Ectodermal cell (in vitro differentiated cells): ENCODE data around the gene NOA1.
"Not testable (repeated sequence)": the region's sequence is repeated elsewhere in the genome, so short reads cannot be mapped to it uniquely, and the experiment has no call there.

Experiments used
- H3K27ac ChIP-seq: 2 replicates; pipeline ENCODE4 v1.7.0; 2013; ENCODE audit warnings: mild to moderate bottlenecking, low read depth, low read length; ENCODE audit not compliant: insufficient read depth, poor library complexity, severe bottlenecking
- H3K27me3 ChIP-seq: 2 replicates; pipeline ENCODE4 v1.7.0; 2013; ENCODE audit warnings: mild to moderate bottlenecking, low read length; ENCODE audit not compliant: insufficient read depth, control insufficient read depth, poor library complexity, severe bottlenecking
- H3K36me3 ChIP-seq: one replicate; pipeline ENCODE4 v1.7.0; 2013; ENCODE audit warnings: low read length; ENCODE audit not compliant: control insufficient read depth, insufficient read depth
- H3K4me1 ChIP-seq: one replicate; pipeline ENCODE4 v1.7.0; 2013; ENCODE audit warnings: low read length; ENCODE audit not compliant: control insufficient read depth, insufficient read depth
- H3K4me3 ChIP-seq: 2 replicates; pipeline ENCODE4 v1.7.0; 2013; ENCODE audit warnings: low read depth, low read length, control low read depth; ENCODE audit not compliant: insufficient read depth
- H3K9me3 ChIP-seq: 2 replicates; pipeline ENCODE4 v1.7.0; 2013; ENCODE audit warnings: mild to moderate bottlenecking, low read length, moderate library complexity; ENCODE audit not compliant: control insufficient read depth
- WGBS, 2 experiments: methylation state at CpG; one replicate each; pipeline ENCODE4 v1.1.7; 2013; ENCODE audit warnings: missing lambda C conversion rate in 2 of 2; 5-methylcytosine and 5-hydroxymethylcytosine counted together

The NOA1 gene

DNA sequence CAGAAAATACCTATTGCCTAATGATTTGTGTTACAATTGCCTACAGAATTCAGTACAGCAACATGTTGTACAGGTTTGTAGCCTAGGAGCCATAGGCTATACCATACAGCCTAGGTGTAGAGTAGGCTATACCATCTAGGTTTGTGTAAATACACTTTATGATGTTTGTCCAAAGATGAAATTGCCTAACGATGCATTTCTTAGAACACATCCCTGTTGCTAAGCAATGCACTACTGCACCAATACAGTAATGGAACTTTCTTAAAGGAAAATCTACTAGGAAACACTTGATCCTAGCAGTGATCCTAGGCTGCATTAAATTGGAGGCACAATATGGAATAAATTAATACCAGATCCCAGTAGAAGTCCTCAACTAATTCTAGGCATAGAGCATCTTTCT is 18.3 kb downstream of the NOA1 start:
- Histone ChIP-seq H3K4me3 (no peak overlapping the region), H3K4me1 (no peaks in the 10 kb centered on the region), H3K36me3 (no peaks in the 10 kb centered on the region), H3K27me3 (no peaks in the 10 kb centered on the region), H3K9me3 (no peaks in the 10 kb centered on the region), H3K27ac (no peak overlapping the region)
- WGBS, 2 experiments, result 94 to 100% methylated on average over 1 of the region's 1 CpG

DNA sequence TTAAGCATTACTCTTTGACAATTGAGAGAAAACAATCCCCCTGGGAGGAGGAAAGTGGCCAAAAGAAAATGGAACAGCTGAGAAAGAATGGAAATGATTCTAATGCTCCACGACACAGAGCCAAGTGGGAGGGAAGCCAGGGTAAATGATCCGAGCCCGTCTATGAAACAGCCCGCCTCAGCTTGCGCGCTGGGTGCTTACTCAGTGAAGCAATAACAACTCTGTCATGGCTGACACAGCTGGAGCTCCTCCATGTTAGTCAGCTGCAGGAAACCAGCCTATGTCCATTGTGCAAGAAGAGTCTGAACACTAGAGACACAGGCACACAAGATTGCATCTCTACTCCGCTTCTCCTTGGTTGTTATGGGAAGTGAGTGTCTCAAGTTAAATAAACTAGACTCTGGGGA is 19.3 kb downstream of the NOA1 start:
- no peaks in the 10 kb centered on the region for H3K9me3 ChIP-seq
- no peak overlapping the region for H3K27ac ChIP-seq
- H3K4me3 ChIP-seq, result no peak overlapping the region
- H3K4me1 ChIP-seq, result no peaks in the 10 kb centered on the region
- H3K36me3 ChIP-seq, result no peaks in the 10 kb centered on the region
- H3K27me3 ChIP-seq, result no peaks in the 10 kb centered on the region
- WGBS, 2 experiments, result 82 to 86% methylated on average over 7 of the region's 7 CpGs

GRCh38 chr4:56953680-56954520 is 23.5 kb downstream of the NOA1 start:
- no peaks in the 10 kb centered on the region for H3K27me3 ChIP-seq
- WGBS, 2 experiments, result 91 to 92% methylated on average over 8 to 9 of the region's 9 CpGs
- no peak overlapping the region for H3K27ac ChIP-seq
- no peaks in the 10 kb centered on the region for H3K4me1 ChIP-seq
- H3K4me3 ChIP-seq, result no peak overlapping the region
- H3K36me3 ChIP-seq, result no peaks in the 10 kb centered on the region
- no peaks in the 10 kb centered on the region for H3K9me3 ChIP-seq

GRCh38 chr4:56941403-56941802 is 36.0 kb downstream of the NOA1 start:
- no peaks in the 10 kb centered on the region for H3K36me3 ChIP-seq
- WGBS, 2 experiments, result 95 to 96% methylated on average over 3 of the region's 3 CpGs
- H3K27me3 ChIP-seq, result no peaks in the 10 kb centered on the region
- no peaks in the 10 kb centered on the region for H3K9me3 ChIP-seq
- no peaks in the 10 kb centered on the region for H3K4me1 ChIP-seq
- no peak overlapping the region for H3K27ac ChIP-seq
- no peak overlapping the region for H3K4me3 ChIP-seq

- Histone ChIP-seq H3K27ac (no peak overlapping the region), H3K4me1 (no peaks in the 10 kb centered on the region), H3K27me3 (no peaks in the 10 kb centered on the region), H3K4me3 (no peak overlapping the region), H3K9me3 (no peaks in the 10 kb centered on the region), H3K36me3 (no peaks in the 10 kb centered on the region)
Measured at GRCh38 chr4:56940971-56941370, 36.4 kb downstream of the NOA1 start.

DNA sequence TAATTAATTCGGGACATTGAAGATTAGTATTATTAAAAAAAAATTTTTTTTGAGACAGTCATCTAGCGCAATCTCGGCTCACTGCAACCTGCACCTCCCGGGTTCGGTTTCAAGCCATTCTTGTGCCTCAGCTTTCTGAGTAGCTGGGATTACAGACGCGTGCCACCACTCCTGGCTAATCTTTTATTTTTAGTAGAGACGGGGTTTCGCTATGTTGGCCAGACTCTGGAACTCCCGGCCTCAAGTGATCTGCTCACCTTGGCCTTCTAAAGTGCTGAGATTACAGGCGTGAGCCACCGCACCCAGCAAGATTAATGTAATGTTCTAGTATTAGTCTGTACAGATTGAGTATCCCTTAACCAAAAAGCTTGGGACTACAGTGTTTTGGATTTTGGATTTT is 37.0 kb downstream of the NOA1 start:
- no peak overlapping the region for H3K27ac ChIP-seq
- 91 to 95% methylated on average over 12 of the region's 12 CpGs for WGBS, 2 experiments
- H3K9me3 ChIP-seq, result no peaks in the 10 kb centered on the region
- no peaks in the 10 kb centered on the region for H3K27me3 ChIP-seq
- no peaks in the 10 kb centered on the region for H3K36me3 ChIP-seq
- no peak overlapping the region for H3K4me3 ChIP-seq
- H3K4me1 ChIP-seq, result no peaks in the 10 kb centered on the region

GRCh38 chr4:56939826-56940225 is 37.6 kb downstream of the NOA1 start:
- H3K27ac ChIP-seq, H3K27me3 ChIP-seq, H3K4me1 ChIP-seq, H3K36me3 ChIP-seq, H3K4me3 ChIP-seq, H3K9me3 ChIP-seq: not testable (repeated sequence)
- 93% methylated on average over 13 to 14 of the region's 14 CpGs for WGBS, 2 experiments

DNA sequence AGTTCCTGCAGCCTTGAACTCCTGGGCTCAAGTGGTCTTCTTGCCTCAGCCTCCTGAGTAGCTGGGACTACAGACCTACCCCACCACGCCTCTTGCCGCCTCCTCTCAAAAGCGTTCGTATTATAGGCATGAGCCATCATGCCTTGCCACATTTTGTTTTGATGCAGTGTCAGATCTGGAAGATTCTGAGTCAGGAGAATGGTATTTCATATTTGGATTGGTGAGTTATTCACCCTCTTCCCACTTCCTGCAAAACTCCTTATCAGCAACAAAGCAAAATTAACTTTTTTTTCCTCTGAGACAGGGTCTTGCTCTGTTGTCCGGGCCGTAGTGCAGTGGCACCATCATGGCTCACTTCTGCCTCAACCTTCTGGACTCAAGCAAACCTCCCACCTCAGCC is 40.1 kb downstream of the NOA1 start:
- Histone ChIP-seq H3K4me3 (no peak overlapping the region), H3K27ac (no peak overlapping the region), H3K27me3 (no peaks in the 10 kb centered on the region), H3K9me3 (no peaks in the 10 kb centered on the region), H3K36me3 (no peaks in the 10 kb centered on the region), H3K4me1 (no peaks in the 10 kb centered on the region)
- 96 to 97% methylated on average over 6 of the region's 6 CpGs for WGBS, 2 experiments

DNA sequence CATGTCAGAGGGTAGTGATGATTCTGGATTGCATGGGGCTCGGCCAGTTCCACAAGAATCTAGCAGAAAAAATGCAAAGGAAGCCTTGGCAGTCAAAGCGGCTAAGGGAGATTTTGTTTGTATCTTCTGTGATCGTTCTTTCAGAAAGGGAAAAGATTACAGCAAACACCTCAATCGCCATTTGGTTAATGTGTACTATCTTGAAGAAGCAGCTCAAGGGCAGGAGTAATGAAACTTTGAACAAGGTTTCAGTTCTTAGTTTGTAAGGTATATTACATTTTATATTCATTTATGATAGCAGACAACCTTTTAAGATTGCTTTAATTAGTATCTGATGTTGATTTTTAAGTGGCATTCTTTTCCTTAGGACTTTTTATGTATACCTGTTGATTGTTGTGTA is 45.5 kb downstream of the NOA1 start:
- H3K4me1 ChIP-seq, result no peaks in the 10 kb centered on the region
- no peaks in the 10 kb centered on the region for H3K9me3 ChIP-seq
- H3K4me3 ChIP-seq, result no peak overlapping the region
- peaks cover 21% of the 10 kb centered on the region for H3K36me3 ChIP-seq
- no peaks in the 10 kb centered on the region for H3K27me3 ChIP-seq
- WGBS, 2 experiments, result 83 to 87% methylated on average over 4 of the region's 4 CpGs
- H3K27ac ChIP-seq, result no peak overlapping the region

DNA sequence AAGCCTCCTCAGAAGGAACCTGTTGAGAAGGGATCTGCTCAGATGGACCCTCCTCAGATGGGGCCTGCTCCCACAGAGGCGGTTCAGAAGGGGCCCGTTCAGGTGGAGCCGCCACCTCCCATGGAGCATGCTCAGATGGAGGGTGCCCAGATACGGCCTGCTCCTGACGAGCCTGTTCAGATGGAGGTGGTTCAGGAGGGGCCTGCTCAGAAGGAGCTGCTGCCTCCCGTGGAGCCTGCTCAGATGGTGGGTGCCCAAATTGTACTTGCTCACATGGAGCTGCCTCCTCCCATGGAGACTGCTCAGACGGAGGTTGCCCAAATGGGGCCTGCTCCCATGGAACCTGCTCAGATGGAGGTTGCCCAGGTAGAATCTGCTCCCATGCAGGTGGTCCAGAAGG is 46.8 kb downstream of the NOA1 start:
- Histone ChIP-seq H3K4me1 (no peaks in the 10 kb centered on the region), H3K36me3 (peaks cover 21% of the 10 kb centered on the region), H3K27ac (no peak overlapping the region), H3K4me3 (no peak overlapping the region), H3K27me3 (no peaks in the 10 kb centered on the region), H3K9me3 (no peaks in the 10 kb centered on the region)
- WGBS, 2 experiments, result 95 to 96% methylated on average over 7 of the region's 7 CpGs

DNA sequence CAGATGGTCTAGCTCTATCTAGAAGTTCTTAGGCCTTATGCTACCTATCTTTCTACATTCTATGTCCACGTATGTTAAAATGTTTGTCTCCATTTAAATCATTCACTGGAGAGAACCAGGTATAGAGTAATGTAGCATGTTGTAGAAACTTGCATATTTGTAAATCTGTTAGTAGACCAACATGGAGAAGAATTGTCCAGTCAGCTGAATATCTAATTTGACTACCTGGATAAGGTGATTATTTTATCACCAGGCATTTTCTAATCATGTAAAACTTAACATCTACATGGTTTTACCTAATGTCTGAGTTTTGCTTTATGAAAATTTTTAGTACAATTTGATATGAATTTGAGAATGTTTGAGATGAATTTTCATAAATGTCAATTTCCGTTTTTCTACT is 50.2 kb downstream of the NOA1 start:
- H3K27me3 ChIP-seq, result no peaks in the 10 kb centered on the region
- 94 to 100% methylated on average over 2 of the region's 2 CpGs for WGBS, 2 experiments
- H3K9me3 ChIP-seq, result no peaks in the 10 kb centered on the region
- peaks cover 24% of the 10 kb centered on the region for H3K36me3 ChIP-seq
- no peaks in the 10 kb centered on the region for H3K4me1 ChIP-seq
- H3K27ac ChIP-seq, result no peak overlapping the region
- H3K4me3 ChIP-seq, result no peak overlapping the region
